NCI-H748 (cell line): Measurements from ENCODE around the gene OPN4.

ENCODE experiments used
- DNase-seq: peaks from one replicate; lab custom pipeline; 2025; ENCODE audit not compliant: unreplicated experiment; lab: John Stamatoyannopoulos, UW

Gene OPN4

GRCh38 chr10:86661161-86662025 lies 7.0 kb downstream of the OPN4 start:
- no peak for DNase-seq

- no peak for DNase-seq
Measured at GRCh38 chr10:86662186-86663045, 8.1 kb downstream of the OPN4 start.

- no peak for DNase-seq
Measured at GRCh38 chr10:86663046-86663345, 8.6 kb downstream of the OPN4 start.

GRCh38 chr10:86663576-86664339 lies 9.4 kb downstream of the OPN4 start:
- no peak for DNase-seq

GRCh38 chr10:86664341-86665217 lies 10.2 kb downstream of the OPN4 start:
- DNase-seq = no peak

GRCh38 chr10:86665218-86665607 lies 10.9 kb downstream of the OPN4 start:
- DNase-seq = no peak

GRCh38 chr10:86665868-86666267 lies 11.5 kb downstream of the OPN4 start:
- DNase-seq = no peak

- DNase-seq = no peak
Measured at GRCh38 chr10:86666538-86666937, 12.2 kb downstream of the OPN4 start.

GRCh38 chr10:86667421-86668181 lies 13.3 kb downstream of the OPN4 start:
- no peak for DNase-seq

- peak; percentile 7 for DNase-seq
Measured at GRCh38 chr10:86668297-86669165, 14.2 kb downstream of the OPN4 start, which contains the start of gene LDB3. LDB3 (plus strand) TSS chr10:86668511; CDS start chr10:86668692, 181 bp downstream.

GRCh38 chr10:86670290-86670811 lies 16.0 kb downstream of the OPN4 start:
- DNase-seq = no peak

GRCh38 chr10:86670876-86671275 lies 16.5 kb downstream of the OPN4 start:
- DNase-seq = no peak

GRCh38 chr10:86671419-86671818 lies 17.1 kb downstream of the OPN4 start:
- DNase-seq = no peak

- no peak for DNase-seq
Measured at GRCh38 chr10:86671985-86672710, 17.8 kb downstream of the OPN4 start.

GRCh38 chr10:86673216-86673826 lies 19.0 kb downstream of the OPN4 start:
- no peak for DNase-seq

GRCh38 chr10:86673827-86674581 lies 19.7 kb downstream of the OPN4 start:
- no peak for DNase-seq

GRCh38 chr10:86674912-86675311 lies 20.6 kb downstream of the OPN4 start:
- DNase-seq = no peak
